HG02981 (cell line): Measurements from ENCODE around the gene TEX51.

Experiments
- ATAC-seq: cut with Tn5 transposase; IDR thresholded peaks from one replicate; pipeline ENCODE4 v1.9.1; 2021; ENCODE audit warnings: mild to moderate bottlenecking, moderate library complexity; ENCODE audit not compliant: unreplicated experiment

The TEX51 gene

GRCh38 chr2:126898636-126899035 is at the start of gene TEX51:
Gene TEX51 (plus strand): TSS chr2:126898890. CDS start chr2:126898919, 29 bp downstream.
- no peak for ATAC-seq

- no peak for ATAC-seq
These were observed 49.6 kb upstream of the TEX51 start for GRCh38 chr2:126849054-126849453.

GRCh38 chr2:126849486-126849885 is 49.2 kb upstream of the TEX51 start:
- no peak for ATAC-seq

DNA sequence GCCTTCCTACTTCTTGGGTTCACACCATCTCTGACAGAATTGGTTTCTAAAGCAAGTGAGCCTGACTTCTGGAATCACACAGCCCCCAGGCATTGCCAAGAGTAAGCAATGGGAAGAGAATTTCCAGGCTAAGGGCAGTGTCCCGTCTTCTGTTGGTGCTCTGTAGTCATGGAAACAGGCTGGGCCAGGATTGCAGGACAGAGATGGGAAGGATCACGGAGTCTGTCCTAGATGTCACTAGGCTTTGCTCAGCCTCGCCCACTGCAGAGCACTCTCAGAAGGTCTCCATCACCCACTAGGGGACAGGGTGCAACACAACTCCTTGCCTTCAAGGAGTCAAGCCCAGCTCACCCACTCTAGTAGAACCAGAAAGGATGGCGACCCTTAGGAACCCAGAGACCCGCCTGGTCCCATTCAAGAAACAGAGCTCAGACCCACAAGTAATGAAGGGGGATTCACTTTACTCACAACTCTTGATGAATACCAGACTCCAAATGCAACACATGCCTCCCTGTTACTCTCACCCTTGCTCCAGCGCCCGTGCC is 48.6 kb upstream of the TEX51 start:
- ATAC-seq = no peak

DNA sequence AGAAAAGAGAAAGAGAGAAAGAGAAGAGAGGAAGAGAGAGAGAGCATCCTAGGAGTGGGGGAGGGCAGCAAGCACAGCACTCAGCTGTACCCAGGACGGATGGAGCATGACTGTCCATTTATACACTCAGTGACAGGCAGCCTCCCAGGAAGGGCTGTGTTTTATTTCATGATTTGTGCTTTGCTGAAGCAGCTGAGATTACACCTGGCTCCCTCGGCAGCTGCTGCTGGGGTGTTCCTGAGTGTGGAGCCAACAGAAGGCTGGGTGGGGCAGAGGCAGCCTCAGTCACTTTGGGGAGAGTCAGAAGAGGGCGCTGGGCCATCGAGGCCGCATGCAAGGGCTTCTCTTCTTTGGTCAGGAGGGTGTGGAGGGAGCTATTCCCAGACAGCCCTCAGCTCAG is 47.8 kb upstream of the TEX51 start:
- ATAC-seq = no peak

GRCh38 chr2:126851756-126852155 is 46.9 kb upstream of the TEX51 start:
- ATAC-seq = no peak

DNA sequence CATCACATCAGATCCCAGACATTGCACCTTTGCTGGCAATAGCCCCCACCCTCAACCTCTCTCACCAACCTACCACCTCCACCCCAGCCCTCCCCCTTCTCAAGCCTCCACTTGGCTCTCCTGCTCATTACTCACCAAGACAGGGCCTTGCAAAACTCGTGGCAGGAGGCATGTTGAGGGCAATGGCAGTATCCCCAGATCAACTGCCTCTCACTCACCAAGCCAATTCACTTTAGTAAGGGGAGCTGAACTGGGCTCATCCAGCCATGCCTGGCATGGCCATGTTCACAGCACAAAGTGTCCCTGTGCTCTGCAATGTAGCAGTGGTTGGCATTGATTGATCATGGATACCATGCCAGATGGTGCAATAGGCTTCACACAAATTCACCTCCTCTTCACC is 46.3 kb upstream of the TEX51 start:
- ATAC-seq = no peak

- ATAC-seq = no peak
These were observed 43.1 kb upstream of the TEX51 start for GRCh38 chr2:126855606-126856005.

- no peak for ATAC-seq
These were observed 42.3 kb upstream of the TEX51 start for GRCh38 chr2:126856403-126856802.

GRCh38 chr2:126857502-126857901 is 41.2 kb upstream of the TEX51 start:
- no peak for ATAC-seq

- ATAC-seq = no peak
These were observed 40.7 kb upstream of the TEX51 start for GRCh38 chr2:126858013-126858412.

GRCh38 chr2:126858436-126858835 is 40.3 kb upstream of the TEX51 start:
- ATAC-seq = no peak

DNA sequence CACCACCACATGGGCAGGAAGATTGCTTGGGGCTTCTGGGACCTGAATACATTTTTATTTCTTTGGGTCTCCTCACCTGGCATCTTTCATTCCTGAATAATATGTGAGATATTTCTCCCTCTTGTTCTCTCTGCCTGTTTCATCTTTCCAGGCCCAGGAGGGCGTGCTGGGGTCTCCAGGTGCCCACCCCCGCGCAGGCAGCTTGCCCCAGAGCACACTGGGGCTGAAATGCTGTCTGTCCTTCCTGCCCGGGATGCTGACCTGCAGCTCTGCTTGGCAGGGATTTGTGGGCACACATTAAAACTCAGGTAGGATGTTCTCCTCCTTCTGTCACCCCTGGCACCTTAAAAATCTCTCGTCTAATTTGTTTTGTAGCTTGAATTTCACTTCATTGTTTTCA is 39.7 kb upstream of the TEX51 start:
- no peak for ATAC-seq

DNA sequence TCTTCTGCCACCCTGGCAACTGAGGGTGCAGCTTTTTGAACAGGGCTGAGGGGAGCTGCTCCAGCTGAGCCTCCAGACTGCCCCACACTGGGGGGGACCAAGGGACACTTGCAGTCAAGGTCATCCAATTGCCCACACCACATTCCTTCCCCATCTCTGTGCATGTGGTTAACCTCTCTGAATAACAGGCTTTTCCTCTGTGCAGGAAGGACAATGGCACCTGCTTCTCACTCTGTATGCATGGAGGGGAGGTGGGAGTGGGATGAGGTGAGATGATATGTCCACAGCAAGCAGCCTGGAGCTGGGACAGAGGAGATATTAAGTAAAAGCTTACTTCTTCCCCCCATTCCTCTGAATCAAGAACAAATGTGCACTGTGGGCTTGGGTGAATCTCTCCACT is 39.1 kb upstream of the TEX51 start:
- no peak for ATAC-seq

DNA sequence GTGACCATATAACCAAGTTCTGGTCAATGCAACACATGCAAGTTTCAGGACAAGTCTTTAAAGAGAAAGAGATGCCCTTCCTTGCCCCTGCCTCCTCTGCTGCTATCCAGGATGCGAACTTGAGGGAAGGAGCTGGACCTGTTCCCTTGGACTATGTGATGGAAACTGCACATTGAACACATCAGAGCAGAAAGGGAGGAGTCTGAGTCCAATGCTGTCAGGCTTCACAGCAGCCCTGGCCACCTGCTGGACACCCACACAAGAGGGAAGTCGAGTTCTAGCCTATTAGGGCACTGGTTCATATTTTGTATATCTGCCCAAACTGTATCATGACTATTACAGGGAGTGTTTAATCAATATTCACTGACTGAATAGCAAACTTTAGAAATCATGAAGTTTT is 38.3 kb upstream of the TEX51 start:
- ATAC-seq = no peak

- no peak for ATAC-seq
These were observed 36.0 kb upstream of the TEX51 start for GRCh38 chr2:126862730-126863129.

DNA sequence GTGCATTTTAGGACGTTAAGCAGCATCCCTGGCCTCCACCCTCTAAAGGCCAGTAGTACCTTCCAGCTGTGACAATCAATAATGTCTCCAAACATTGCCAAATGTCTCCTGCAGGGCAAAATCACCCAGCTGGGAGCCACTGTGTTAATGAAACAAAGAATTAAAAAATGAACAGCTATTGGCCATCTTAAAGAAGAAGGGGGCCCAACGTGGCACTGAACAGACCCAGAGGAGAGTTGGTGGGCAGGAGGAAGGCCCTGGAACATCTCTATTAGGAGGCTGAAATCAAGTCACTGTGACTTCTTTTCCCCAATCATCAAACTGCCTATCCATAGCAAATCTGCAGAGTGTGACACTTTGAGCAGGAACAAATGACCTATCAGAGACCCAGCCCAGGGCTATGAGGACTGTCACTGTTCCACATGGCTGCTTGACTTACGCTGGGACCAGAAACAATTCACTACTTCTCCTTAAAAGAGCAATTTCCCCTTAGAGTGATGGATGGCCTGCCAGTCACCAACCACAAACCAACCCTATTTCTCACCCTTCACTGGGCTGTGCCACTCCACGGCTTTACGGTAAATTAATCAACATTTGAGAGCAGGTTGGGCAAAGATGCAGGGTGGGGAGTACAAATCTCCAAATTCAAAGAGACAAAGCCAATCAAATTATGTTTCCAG is 35.2 kb upstream of the TEX51 start:
- ATAC-seq = peak; percentile 71

DNA sequence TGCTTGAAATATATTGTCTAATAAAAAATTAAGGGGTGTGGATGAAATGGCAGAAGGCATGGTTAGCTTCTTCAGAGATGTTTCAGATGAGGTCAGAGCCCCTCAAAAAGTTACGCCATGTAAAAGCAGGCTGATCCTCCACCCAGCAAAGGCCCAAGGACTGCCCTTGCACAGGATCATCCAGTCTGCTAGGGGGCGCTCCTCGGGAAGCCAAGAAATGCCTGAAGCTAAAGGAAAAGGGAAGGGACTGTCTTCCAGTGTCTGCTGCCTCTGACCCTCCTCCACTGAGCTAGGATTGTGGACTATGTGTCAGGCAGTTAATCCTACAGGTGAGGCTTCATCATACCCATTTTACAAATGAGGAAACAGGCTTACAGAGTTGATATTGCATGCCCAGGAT is 33.8 kb upstream of the TEX51 start:
- no peak for ATAC-seq

- no peak for ATAC-seq
These were observed 32.2 kb upstream of the TEX51 start for GRCh38 chr2:126866451-126866850.

DNA sequence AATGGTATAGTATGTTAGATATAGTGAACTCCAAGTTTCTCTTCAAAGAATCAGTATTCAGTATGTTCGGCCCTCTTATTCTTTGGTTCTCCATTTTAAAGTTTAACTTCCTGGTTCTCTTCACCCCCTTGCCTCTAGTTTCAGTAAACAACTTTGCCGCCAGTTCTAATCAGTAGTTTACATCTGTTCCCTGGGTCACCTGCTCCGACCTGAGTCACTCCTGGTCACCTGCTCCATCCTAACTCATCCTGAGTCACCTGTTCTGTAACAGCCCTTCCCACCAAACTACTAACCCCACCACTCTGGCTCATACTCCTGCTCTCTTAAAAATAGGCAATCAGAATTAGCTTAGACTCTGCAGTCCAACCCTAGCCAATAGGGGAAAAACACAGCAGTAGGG is 23.7 kb upstream of the TEX51 start:
- ATAC-seq = no peak

DNA sequence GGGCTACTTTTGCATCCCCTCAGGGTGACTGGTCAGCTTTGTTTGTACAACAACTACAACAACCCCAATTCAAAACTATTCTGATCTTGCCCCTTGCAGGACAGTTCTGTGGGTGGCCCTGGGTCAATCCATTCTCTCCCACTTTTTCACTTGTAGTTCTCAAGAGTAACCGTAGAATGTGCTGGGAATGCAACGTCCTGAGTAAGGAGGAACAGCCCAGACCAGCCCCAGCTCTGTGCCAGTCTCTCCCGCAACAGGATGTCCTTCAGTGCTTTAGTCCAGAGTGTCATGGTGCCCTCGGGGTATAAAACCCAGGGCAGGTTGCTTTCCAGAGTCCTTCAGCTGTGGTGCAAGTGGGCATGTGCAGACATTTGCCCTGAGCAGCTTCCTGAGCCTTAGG is 22.1 kb upstream of the TEX51 start:
- ATAC-seq = no peak

- ATAC-seq = no peak
These were observed 21.6 kb upstream of the TEX51 start for GRCh38 chr2:126877041-126877440.
